Parathyroid adenoma (tissue), 2 donors: ENCODE measurements around the gene GPR15LG.

Experiments
- H2AFZ ChIP-seq: fragments of 300-600 bp; sonication (generic); one replicate; pipeline ENCODE4 v1.7.0; 2017; ENCODE audit warnings: antibody characterized with exemption, mild to moderate bottlenecking
- H3K27ac ChIP-seq: fragments of 300-600 bp; sonication (generic); one replicate; pipeline ENCODE4 v1.7.0; 2017
- H3K27me3 ChIP-seq: fragments of 300-600 bp; sonication (generic); one replicate; pipeline ENCODE4 v1.7.0; 2017; ENCODE audit warnings: low read length; ENCODE audit not compliant: control insufficient read depth, insufficient read depth
- H3K36me3 ChIP-seq: fragments of 300-600 bp; sonication (generic); one replicate; pipeline ENCODE4 v1.7.0; 2017; ENCODE audit warnings: low read length; ENCODE audit not compliant: control insufficient read depth, insufficient read depth
- H3K4me1 ChIP-seq: fragments of 300-600 bp; sonication (generic); one replicate; pipeline ENCODE4 v1.7.0; 2017; ENCODE audit warnings: control low read depth
- H3K4me2 ChIP-seq: fragments of 300-600 bp; sonication (generic); one replicate; pipeline ENCODE4 v1.7.0; 2017; ENCODE audit warnings: low read length
- H3K4me3 ChIP-seq: fragments of 300-600 bp; sonication (generic); one replicate; pipeline ENCODE4 v1.7.0; 2017; ENCODE audit warnings: low read depth, low read length
- H3K79me2 ChIP-seq: fragments of 300-600 bp; sonication (generic); one replicate; pipeline ENCODE4 v1.7.0; 2017; ENCODE audit warnings: control low read depth
- H3K9ac ChIP-seq: fragments of 300-600 bp; sonication (generic); one replicate; pipeline ENCODE4 v1.7.0; 2017; ENCODE audit warnings: mild to moderate bottlenecking
- H3K9me3 ChIP-seq: fragments of 300-600 bp; sonication (generic); one replicate; pipeline ENCODE4 v1.7.0; 2017; ENCODE audit warnings: low read length; ENCODE audit not compliant: control insufficient read depth
- TF ChIP-seq, protein P1 (sequence below): fragments of 300-600 bp; sonication (generic); IDR thresholded peaks from one replicate; pipeline ENCODE4 v1.7.0; 2017; ENCODE audit warnings: antibody characterized with exemption, mild to moderate bottlenecking
- donor health status: primary hyperparathyroidism.

GPR15LG gene

DNA sequence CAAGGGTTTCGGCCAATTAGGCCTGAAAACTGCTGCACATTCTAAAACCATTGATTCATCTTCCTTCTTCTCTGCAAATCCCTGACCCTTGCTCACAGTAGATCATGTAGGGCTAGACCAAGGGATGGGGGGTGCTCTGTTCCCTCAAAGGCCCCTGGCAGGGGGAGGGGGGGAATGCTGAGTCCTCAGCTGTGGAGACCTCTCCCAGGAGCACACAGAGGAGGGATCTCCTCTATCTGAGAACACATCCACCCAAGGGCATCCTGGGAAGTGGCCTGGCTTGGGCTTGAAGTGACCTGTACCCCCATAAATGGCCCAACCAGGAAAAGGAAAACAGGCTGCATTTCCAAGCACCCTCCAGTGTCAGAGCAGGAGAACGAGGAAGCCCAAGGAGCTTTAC lies 19.7 kb downstream of the GPR15LG start:
- no peaks in the 10 kb centered on the region for H3K36me3 ChIP-seq
- no peak overlapping the region for H3K9ac ChIP-seq
- H3K79me2 ChIP-seq = no peaks in the 10 kb centered on the region
- no peak overlapping the region for H2AFZ ChIP-seq
- no peak overlapping the region for H3K4me3 ChIP-seq
- no peaks in the 10 kb centered on the region for H3K9me3 ChIP-seq
- no peaks in the 10 kb centered on the region for H3K27me3 ChIP-seq
- no peak overlapping the region for H3K27ac ChIP-seq
- no peak overlapping the region for H3K4me2 ChIP-seq
- TF ChIP-seq, protein P1, sequence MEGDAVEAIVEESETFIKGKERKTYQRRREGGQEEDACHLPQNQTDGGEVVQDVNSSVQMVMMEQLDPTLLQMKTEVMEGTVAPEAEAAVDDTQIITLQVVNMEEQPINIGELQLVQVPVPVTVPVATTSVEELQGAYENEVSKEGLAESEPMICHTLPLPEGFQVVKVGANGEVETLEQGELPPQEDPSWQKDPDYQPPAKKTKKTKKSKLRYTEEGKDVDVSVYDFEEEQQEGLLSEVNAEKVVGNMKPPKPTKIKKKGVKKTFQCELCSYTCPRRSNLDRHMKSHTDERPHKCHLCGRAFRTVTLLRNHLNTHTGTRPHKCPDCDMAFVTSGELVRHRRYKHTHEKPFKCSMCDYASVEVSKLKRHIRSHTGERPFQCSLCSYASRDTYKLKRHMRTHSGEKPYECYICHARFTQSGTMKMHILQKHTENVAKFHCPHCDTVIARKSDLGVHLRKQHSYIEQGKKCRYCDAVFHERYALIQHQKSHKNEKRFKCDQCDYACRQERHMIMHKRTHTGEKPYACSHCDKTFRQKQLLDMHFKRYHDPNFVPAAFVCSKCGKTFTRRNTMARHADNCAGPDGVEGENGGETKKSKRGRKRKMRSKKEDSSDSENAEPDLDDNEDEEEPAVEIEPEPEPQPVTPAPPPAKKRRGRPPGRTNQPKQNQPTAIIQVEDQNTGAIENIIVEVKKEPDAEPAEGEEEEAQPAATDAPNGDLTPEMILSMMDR = no peak
- H3K4me1 ChIP-seq = peaks cover 5% of the 10 kb centered on the region

DNA sequence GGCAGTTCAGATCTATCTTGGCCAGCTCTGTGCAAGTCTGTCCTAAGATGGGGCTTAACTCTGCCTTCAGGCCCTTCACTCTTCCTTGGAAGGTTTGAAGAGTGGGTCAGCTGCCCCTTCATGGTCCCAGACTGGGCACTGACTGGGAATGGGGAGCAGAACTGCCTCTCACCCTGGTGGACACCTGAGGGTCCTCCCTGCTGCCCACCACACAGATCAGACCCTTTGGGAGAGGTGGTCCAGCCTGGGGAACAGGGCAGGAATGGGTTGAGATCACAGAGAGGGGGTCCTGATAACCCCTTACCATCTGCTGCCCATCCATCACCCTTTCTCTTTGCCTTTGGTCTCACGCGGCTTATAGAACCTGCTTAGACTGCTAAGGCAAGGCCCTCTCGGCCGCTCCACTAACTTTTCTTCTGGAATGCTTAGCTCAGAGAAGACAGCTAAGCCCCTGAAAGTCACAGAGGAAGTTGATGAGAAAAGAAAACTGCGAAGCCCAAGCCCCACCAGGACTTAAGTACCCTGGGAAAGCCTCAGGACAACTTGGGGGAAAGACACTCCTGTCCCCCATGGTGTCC lies 20.3 kb downstream of the GPR15LG start:
- Histone ChIP-seq H3K9ac (no peak overlapping the region), H3K36me3 (no peaks in the 10 kb centered on the region), H3K4me1 (peaks cover 5% of the 10 kb centered on the region), H3K4me2 (peak overlapping the region; percentile 71), H3K79me2 (no peaks in the 10 kb centered on the region), H3K9me3 (no peaks in the 10 kb centered on the region), H3K27me3 (no peaks in the 10 kb centered on the region), H3K27ac (no peak overlapping the region), H3K4me3 (peak overlapping the region; percentile 29), H2AFZ (peak overlapping the region; percentile 72)
- TF ChIP-seq, protein P1 = no peak

DNA sequence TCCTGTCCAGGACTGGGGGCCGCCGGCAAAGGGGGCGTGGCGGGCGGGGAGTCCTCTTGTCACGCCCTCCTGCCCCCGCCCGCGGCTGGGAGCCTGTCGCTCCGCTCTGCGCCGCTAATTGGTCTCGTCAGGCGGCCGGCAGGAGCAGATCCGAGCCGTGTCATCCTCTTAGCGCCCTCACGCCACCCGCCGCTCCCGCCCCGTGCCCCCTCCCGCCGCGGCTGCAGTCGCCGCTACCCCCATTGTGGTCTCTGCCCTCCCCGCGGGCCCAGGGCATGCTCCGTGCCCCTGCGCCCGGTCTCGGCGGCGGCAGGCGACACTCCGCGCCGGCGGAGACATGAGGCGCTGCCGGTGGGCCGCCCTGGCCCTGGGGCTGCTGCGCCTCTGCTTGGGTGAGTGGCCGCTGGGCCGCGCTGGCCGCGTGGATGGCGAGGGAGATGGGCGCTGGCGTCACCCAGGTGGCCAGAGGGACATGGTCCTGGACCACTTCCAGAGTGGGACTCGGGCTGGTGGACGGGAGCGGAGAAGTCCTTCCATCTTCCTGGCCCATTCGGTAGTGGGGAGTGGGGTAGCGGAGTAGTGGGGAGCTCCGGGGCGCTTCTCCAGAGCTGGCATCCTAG lies 20.9 kb downstream of the GPR15LG start, which contains the start of gene CDHR1:
CDHR1 (plus strand) TSS at position 114 of the 620 bp plus-strand sequence; CDS start at position 338, 224 bp downstream.
- TF ChIP-seq, protein P1 = no peak
- Histone ChIP-seq H3K9me3 (no peaks in the 10 kb centered on the region), H3K27me3 (no peaks in the 10 kb centered on the region), H3K79me2 (no peaks in the 10 kb centered on the region), H3K36me3 (no peaks in the 10 kb centered on the region), H3K27ac (no peak within 1 kb of the TSS), H3K9ac (no peak within 1 kb of the TSS), H3K4me3 (peak within 1 kb of the TSS; percentile 29), H3K4me2 (peak within 1 kb of the TSS; percentile 71), H2AFZ (peak within 1 kb of the TSS; percentile 72), H3K4me1 (peaks cover 5% of the 10 kb centered on the region)

DNA sequence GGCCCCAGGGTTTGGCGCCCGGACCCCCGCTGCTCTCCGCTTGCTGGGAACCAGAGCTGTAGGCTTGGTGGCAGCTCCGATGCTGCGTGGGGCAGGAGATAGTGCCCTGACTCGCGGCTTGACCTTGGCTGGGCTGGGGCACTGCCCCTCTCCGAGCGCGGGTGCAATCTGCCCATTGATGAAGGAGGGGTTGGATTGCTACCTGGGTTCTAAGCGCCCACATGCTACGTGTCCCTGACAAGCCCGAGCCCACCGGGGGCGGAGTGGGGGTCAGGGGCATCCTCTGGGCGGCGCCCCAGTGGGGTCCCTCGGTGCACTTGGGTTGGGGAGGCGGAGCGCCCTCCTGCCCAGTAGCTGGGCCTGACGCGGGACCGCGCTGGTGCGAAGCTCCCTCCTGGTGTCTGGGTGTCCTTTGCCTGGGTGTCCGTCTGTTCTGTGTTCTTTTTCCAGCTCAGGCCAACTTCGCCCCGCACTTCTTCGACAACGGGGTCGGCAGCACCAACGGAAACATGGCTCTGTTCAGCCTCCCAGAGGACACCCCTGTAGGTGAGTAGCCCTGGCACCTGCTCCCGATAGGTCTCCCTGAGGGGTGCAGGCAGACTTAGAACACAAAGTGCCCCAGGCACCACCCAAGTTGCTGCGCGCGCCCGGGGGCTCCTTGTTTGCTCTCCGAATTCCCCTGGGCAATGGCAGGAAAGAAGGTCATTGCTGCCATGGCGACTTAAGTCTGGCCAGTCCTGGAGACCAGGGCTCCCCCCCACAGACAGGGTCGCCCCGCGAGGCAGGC lies 21.6 kb downstream of the GPR15LG start:
- Histone ChIP-seq H3K27me3 (no peaks in the 10 kb centered on the region), H3K4me2 (peak overlapping the region; percentile 71), H3K9ac (no peak overlapping the region), H3K79me2 (no peaks in the 10 kb centered on the region), H3K4me3 (no peak overlapping the region), H3K27ac (no peak overlapping the region), H2AFZ (peak overlapping the region; percentile 72), H3K9me3 (no peaks in the 10 kb centered on the region), H3K4me1 (peaks cover 5% of the 10 kb centered on the region), H3K36me3 (no peaks in the 10 kb centered on the region)
- TF ChIP-seq, protein P1 = no peak
